ENCODE data around the gene GLB1L3.

- no peak for TF ChIP-seq GLIS1 (tag by site-specific recombination; IDR thresholded peaks at IDR 0.05)
- TF ChIP-seq ZNF404 (tag by site-specific recombination; IDR thresholded peaks at IDR 0.05) = no peak
- TF ChIP-seq CTCF (tag by site-specific recombination; IDR thresholded peaks at IDR 0.05) = no peak
- TF ChIP-seq ZNF133 (tag by site-specific recombination; IDR thresholded peaks at IDR 0.05) = no peak
- TF ChIP-seq, protein P1, sequence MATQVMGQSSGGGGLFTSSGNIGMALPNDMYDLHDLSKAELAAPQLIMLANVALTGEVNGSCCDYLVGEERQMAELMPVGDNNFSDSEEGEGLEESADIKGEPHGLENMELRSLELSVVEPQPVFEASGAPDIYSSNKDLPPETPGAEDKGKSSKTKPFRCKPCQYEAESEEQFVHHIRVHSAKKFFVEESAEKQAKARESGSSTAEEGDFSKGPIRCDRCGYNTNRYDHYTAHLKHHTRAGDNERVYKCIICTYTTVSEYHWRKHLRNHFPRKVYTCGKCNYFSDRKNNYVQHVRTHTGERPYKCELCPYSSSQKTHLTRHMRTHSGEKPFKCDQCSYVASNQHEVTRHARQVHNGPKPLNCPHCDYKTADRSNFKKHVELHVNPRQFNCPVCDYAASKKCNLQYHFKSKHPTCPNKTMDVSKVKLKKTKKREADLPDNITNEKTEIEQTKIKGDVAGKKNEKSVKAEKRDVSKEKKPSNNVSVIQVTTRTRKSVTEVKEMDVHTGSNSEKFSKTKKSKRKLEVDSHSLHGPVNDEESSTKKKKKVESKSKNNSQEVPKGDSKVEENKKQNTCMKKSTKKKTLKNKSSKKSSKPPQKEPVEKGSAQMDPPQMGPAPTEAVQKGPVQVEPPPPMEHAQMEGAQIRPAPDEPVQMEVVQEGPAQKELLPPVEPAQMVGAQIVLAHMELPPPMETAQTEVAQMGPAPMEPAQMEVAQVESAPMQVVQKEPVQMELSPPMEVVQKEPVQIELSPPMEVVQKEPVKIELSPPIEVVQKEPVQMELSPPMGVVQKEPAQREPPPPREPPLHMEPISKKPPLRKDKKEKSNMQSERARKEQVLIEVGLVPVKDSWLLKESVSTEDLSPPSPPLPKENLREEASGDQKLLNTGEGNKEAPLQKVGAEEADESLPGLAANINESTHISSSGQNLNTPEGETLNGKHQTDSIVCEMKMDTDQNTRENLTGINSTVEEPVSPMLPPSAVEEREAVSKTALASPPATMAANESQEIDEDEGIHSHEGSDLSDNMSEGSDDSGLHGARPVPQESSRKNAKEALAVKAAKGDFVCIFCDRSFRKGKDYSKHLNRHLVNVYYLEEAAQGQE (tag by site-specific recombination; IDR thresholded peaks at IDR 0.05) = no peak
- no peak for TF ChIP-seq TRIM28 (IDR thresholded peaks at IDR 0.05; ENCODE audit: borderline replicate concordance, low read length)
- no peak for TF ChIP-seq ZNF658 (tag by site-specific recombination; IDR thresholded peaks at IDR 0.05)
- no peak for TF ChIP-seq TCF7L2 (IDR thresholded peaks at IDR 0.05; ENCODE audit: borderline replicate concordance, low read depth, low read length)
- TF ChIP-seq, protein P2, sequence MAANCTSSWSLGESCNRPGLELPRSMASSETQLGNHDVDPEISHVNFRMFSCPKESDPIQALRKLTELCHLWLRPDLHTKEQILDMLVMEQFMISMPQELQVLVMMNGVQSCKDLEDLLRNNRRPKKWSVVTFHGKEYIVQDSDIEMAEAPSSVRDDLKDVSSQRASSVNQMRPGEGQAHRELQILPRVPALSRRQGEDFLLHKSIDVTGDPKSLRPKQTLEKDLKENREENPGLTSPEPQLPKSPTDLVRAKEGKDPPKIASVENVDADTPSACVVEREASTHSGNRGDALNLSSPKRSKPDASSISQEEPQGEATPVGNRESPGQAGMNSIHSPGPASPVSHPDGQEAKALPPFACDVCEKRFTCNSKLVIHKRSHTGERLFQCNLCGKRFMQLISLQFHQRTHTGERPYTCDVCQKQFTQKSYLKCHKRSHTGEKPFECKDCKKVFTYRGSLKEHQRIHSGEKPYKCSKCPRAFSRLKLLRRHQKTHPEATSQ (tag by site-specific recombination; IDR thresholded peaks at IDR 0.05) = no peak
- TF ChIP-seq YY1 (tag by site-specific recombination; IDR thresholded peaks at IDR 0.05) = no peak
- no peak for TF ChIP-seq MZF1 (tag by site-specific recombination; IDR thresholded peaks at IDR 0.05; ENCODE audit: borderline replicate concordance)
Observed at GRCh38 chr11:134242376-134242775, 33.8 kb upstream of the GLB1L3 start.
